WERI-Rb-1 (cell line): Measurements from ENCODE around the gene TXNRD2.

Experiments used
- DNase-seq: peaks from one replicate; pipeline ENCODE4 v3.0.0-alpha.2; 2020
- H3K27ac ChIP-seq: fragments of 250-450 bp; sonication (Bioruptor Pico); 2 replicates; pipeline ENCODE4 v1.5.1; 2020; ENCODE audit warnings: mild to moderate bottlenecking, moderate library complexity
- H3K27me3 ChIP-seq: fragments of 250-450 bp; sonication (Bioruptor Pico); 2 replicates; pipeline ENCODE4 v1.5.1; 2021; ENCODE audit warnings: mild to moderate bottlenecking, low read depth, moderate library complexity; ENCODE audit not compliant: insufficient read depth, severe bottlenecking
- H3K36me3 ChIP-seq: fragments of 250-450 bp; sonication (Bioruptor Pico); 2 replicates; pipeline ENCODE4 v1.5.1; 2020; ENCODE audit warnings: mild to moderate bottlenecking, moderate library complexity
- H3K4me3 ChIP-seq: 2 replicates; pipeline ENCODE4 v1.5.1; 2011; ENCODE audit warnings: low read depth, mild to moderate bottlenecking, control low read depth, low read length
- H3K9me3 ChIP-seq: fragments of 250-450 bp; sonication (Bioruptor Pico); 2 replicates; pipeline ENCODE4 v1.5.1; 2021; ENCODE audit warnings: mild to moderate bottlenecking, moderate library complexity; ENCODE audit not compliant: severe bottlenecking
- TF ChIP-seq, protein P1 (sequence below): IDR thresholded peaks from 2 replicates; pipeline ENCODE4 v1.5.1; 2011; ENCODE audit warnings: low read depth, mild to moderate bottlenecking, control low read depth, inconsistent platforms, low read length

The TXNRD2 gene

DNA sequence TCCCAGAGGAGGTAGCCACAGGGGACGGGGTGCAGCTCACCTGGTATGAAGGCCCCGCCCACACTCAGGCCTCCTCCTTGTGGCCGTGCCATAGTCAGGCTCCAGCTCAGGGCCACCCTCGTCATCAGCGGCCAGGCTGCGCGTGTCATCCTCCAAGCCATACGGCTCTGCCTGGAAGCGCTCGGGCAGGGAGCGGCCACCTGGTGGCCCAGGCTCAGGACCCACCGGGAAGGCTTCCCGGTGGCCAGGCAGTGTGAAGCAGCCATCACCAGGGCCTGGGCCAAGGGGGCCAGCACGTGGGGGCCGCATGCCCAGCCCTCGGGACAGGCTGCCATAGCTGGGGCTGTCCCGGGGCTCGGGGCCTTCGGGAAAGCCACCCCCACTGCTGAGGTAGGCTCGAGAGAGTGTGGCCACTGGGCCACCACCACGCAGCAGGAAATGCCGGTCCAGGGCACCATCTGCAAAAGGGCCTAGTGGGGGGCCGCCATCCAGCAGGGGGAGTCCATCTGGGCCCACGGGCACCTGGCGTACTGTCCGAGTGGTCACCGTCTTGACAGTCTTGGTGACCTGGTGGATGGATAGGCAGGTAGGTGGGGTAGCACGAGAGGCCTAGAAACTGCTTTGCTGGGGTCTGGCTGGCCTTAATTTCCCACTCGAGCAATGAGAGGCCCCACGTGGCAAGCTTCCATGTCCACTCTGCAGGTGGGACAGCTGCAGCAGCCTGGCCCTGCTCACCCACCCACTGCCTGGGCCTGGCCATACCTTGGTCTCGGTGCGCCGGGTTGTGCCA lies 39.7 kb upstream of the TXNRD2 start:
- Histone ChIP-seq H3K27me3 (no peaks in the 10 kb centered on the region), H3K9me3 (no peaks in the 10 kb centered on the region), H3K27ac (no peak overlapping the region), H3K36me3 (peaks cover 45% of the 10 kb centered on the region), H3K4me3 (no peak overlapping the region)
- TF ChIP-seq, protein P1, sequence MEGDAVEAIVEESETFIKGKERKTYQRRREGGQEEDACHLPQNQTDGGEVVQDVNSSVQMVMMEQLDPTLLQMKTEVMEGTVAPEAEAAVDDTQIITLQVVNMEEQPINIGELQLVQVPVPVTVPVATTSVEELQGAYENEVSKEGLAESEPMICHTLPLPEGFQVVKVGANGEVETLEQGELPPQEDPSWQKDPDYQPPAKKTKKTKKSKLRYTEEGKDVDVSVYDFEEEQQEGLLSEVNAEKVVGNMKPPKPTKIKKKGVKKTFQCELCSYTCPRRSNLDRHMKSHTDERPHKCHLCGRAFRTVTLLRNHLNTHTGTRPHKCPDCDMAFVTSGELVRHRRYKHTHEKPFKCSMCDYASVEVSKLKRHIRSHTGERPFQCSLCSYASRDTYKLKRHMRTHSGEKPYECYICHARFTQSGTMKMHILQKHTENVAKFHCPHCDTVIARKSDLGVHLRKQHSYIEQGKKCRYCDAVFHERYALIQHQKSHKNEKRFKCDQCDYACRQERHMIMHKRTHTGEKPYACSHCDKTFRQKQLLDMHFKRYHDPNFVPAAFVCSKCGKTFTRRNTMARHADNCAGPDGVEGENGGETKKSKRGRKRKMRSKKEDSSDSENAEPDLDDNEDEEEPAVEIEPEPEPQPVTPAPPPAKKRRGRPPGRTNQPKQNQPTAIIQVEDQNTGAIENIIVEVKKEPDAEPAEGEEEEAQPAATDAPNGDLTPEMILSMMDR, result no peak
- no peak for DNase-seq

DNA sequence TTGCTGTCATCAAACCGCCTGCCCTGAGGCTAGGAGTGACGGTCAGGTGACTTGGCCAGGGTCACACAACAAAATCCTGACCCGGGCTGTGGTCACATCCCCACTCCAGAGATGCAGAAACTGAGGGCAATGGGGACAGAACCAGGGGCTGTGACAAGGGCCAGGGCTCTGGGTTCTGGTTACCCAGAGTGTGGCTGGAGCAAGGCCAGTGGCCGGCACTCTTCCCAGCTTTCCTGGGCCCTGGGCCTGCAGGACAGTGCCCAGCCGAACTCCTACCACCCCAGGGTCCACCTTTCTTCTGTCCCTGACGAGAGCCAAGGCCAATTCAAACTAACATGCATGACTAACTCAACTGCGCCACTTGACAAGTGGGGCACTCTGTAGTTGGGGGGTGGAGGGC lies 39.1 kb upstream of the TXNRD2 start:
- H3K36me3 ChIP-seq, result peaks cover 49% of the 10 kb centered on the region

DNA sequence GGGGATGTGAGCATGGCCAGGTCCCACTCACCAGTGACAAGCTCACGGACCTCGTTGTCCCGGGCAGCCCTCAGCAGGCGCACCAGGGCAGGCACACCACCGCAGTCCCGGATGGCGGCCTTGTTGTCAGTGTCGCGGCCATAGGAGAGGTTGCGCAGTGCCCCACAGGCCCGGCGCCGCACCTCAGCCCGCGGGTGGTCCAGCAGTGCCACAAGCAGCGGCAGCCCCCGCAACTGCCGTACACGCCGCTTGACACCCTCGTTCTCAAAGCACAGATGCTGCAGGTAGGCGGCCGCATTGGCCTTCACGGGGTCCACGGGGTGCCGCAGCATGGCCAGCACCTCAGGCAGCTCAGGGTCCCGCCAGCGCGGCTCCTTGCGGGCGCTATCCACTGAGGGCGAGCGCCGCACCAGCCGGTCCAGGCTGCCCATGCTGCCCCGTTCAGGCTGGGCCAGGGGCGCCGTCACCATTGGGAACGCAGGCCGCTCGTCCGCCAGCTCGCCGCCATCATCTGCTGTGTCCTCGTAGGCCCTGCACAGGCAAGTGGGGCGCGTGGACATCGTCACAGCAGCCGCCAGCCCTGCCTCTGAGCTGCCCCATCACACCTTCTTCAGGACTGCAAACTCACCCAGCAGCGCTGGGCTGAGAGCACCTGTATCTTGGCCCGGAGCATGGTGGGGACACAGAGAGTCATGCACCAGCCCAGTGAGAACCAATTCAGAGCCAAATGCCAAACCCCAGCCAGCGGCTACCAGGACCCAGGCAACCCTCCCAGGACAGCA lies 38.3 kb upstream of the TXNRD2 start:
- Histone ChIP-seq H3K27ac (no peak overlapping the region), H3K27me3 (no peaks in the 10 kb centered on the region), H3K9me3 (no peaks in the 10 kb centered on the region), H3K4me3 (no peak overlapping the region), H3K36me3 (peaks cover 49% of the 10 kb centered on the region)
- TF ChIP-seq, protein P1, result no peak
- no peak for DNase-seq

More for the DNA sequence above, 39.1 kb upstream of the TXNRD2 start:
- no peaks in the 10 kb centered on the region for H3K9me3 ChIP-seq
- no peak overlapping the region for H3K4me3 ChIP-seq
- DNase-seq, result no peak
- TF ChIP-seq, protein P1, result no peak
- no peaks in the 10 kb centered on the region for H3K27me3 ChIP-seq
- H3K27ac ChIP-seq, result no peak overlapping the region

DNA sequence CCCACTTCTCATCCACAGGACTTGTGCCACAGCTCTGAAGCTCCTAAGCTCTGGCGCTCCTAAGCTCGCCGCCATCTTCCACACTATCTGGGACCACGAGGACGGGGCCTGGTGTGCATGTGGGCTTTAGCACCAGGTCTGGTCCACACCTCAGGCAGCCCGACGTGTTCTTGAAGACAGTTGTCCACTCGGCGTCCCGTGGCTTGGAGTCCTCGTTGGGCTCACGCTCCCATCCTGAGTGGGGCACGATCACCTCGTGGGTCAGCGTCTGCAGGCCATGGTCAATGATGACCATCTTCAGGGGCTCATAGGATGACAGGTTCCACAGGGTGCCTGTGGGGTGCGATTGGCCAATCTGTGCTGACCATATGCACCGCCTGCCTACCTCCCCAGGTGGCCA lies 37.1 kb upstream of the TXNRD2 start:
- TF ChIP-seq, protein P1, result no peak
- Histone ChIP-seq H3K27me3 (no peaks in the 10 kb centered on the region), H3K27ac (no peak overlapping the region), H3K9me3 (no peaks in the 10 kb centered on the region), H3K4me3 (no peak overlapping the region), H3K36me3 (peaks cover 54% of the 10 kb centered on the region)
- DNase-seq, result no peak

DNA sequence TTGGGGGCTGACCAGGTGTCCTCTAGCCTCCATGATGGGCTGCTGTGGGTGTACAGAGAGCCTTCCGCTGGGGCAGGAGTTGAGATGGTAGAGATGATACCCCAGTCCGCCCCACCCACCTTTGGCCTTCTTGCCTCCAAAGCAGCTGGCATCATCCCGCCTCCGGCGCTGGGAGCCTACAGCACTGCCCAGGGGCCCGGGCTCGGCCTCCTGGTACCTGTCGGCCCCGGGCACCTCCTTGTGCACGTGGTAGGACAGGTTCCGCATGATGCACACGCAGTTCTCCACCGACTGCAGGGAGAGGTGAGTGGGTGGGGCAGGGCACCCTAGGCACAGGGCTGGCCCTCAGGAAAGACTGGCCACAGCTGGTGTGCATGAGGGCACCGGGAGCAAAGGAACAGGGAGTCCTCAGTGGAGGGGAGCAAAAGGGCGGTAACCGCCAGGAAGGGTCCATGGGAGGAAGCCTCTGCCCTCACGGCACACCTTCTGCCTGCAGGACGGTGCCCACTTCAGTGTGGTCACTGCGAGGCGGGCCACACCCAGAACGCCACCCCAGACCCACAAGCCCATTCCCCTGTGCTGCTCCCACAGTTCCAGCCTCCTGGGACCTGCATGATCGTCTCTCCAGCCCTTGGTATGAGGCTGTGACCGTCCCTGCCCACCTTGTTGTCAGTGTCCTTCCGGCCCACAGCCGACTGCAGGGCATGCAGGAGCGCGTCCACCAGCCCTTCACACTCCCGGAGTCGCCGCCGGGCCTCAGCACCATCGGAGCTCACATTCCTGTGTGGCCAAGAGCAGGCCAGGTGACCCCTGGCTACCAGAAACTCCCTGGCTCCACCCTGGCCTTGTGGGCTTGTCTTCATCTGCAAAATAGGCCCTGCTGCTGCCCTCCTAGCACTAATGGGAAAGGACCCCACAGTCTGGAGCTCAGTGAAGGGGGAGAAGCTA lies 36.0 kb upstream of the TXNRD2 start:
- peaks cover 64% of the 10 kb centered on the region for H3K36me3 ChIP-seq
- no peaks in the 10 kb centered on the region for H3K9me3 ChIP-seq
- no peak overlapping the region for H3K4me3 ChIP-seq
- no peak overlapping the region; the same call in 1 of the 2 replicates for H3K27ac ChIP-seq
- DNase-seq, result no peak
- no peaks in the 10 kb centered on the region for H3K27me3 ChIP-seq
- TF ChIP-seq, protein P1, result no peak
